ENCODE measurements around the gene DSG3. TPM values are rescaled to one million over a fixed set of nuclear protein-coding genes. Genes with fewer than 3 reads are reported as not detected.

Gene DSG3
- polyA plus RNA-seq, 1 donor (not counting 4 experiments of a cell fraction or from before 2014, with no cell fraction given): 259 TPM

DNA sequence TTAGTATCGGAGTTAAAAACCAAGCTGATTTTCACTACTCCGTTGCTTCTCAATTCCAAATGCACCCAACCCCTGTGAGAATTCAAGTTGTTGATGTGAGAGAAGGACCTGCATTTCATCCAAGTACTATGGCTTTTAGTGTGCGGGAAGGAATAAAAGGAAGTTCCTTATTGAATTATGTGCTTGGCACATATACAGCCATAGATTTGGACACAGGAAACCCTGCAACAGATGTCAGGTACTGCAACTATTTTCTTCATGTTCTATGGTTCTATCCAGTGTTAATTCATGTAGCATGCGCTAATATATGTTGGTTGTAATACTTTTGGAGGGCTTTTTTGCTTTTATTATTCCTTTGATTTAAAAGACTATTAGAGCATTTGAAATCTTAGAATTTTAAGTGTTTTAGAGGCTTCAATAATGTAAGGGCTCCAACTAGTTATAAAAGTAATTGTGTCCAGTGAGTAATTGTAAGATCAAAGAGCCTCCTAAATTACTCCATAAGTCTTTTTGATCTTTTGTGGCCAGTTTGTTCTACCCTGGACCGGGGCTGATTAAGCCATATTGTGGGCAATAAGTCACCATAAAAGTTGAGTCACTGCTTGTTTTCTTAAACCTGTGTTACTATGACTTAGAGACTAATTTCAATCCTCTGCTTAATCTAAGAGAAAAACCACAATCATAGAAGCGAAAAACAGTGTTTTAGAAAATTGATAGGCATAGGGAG is 48.1 kb upstream of the DSG3 start:
- no peaks in the 10 kb centered on the region for H3K36me3 ChIP-seq (ENCODE audit: control insufficient read depth in 2 of 2, extremely low read depth in 1 of 2, insufficient read depth in 2 of 2, low read length in 2 of 2)
- TF ChIP-seq EZH2 (IDR thresholded peaks at IDR 0.05; ENCODE audit: low read length): no peak
- TF ChIP-seq, protein P1, sequence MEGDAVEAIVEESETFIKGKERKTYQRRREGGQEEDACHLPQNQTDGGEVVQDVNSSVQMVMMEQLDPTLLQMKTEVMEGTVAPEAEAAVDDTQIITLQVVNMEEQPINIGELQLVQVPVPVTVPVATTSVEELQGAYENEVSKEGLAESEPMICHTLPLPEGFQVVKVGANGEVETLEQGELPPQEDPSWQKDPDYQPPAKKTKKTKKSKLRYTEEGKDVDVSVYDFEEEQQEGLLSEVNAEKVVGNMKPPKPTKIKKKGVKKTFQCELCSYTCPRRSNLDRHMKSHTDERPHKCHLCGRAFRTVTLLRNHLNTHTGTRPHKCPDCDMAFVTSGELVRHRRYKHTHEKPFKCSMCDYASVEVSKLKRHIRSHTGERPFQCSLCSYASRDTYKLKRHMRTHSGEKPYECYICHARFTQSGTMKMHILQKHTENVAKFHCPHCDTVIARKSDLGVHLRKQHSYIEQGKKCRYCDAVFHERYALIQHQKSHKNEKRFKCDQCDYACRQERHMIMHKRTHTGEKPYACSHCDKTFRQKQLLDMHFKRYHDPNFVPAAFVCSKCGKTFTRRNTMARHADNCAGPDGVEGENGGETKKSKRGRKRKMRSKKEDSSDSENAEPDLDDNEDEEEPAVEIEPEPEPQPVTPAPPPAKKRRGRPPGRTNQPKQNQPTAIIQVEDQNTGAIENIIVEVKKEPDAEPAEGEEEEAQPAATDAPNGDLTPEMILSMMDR (optimal IDR thresholded peaks at IDR 0.05 in 1 of 3, IDR thresholded peaks at IDR 0.05 in 1 of 3, conservative IDR thresholded peaks at IDR 0.05 in 1 of 3; ENCODE audit: extremely low read depth in 1 of 3, insufficient read depth in 2 of 3, low read length in 3 of 3): no peak
- H3K9me3 ChIP-seq (ENCODE audit: control insufficient read depth, low read depth, low read length): no peaks in the 10 kb centered on the region
- H3K4me1 ChIP-seq (ENCODE audit: control insufficient read depth, extremely low read depth, insufficient read depth, low read length): no peaks in the 10 kb centered on the region
- no peaks in the 10 kb centered on the region for H4K20me1 ChIP-seq (ENCODE audit: control insufficient read depth, extremely low read depth, insufficient read depth, low read length)
- H3K79me2 ChIP-seq (ENCODE audit: control insufficient read depth, insufficient read depth, low read length): no peaks in the 10 kb centered on the region
- no peak overlapping the region for H3K4me3 ChIP-seq (ENCODE audit: control insufficient read depth in 2 of 3, extremely low read depth in 1 of 3, insufficient read depth in 2 of 3, low read depth in 1 of 3, low read length in 3 of 3)
- FAIRE-seq (peak; percentile 68), DNase-seq (ENCODE audit: low read depth, low spot score) (no peak)
- no peak overlapping the region for H2AFZ ChIP-seq (ENCODE audit: control insufficient read depth, low read length)
- H3K9me1 ChIP-seq (ENCODE audit: control insufficient read depth, extremely low read depth, insufficient read depth, low read length): no peaks in the 10 kb centered on the region
- no peak overlapping the region for H3K4me2 ChIP-seq (ENCODE audit: control insufficient read depth, extremely low read depth, insufficient read depth, low read depth, low read length)
- no peak overlapping the region for H3K9ac ChIP-seq (ENCODE audit: control insufficient read depth, extremely low read depth, insufficient read depth, low read length)
- H3K27me3 ChIP-seq (ENCODE audit: control insufficient read depth, extremely low read depth, insufficient read depth, low read length): no peaks in the 10 kb centered on the region
- no peak overlapping the region for H3K27ac ChIP-seq (ENCODE audit: control insufficient read depth, insufficient read depth, low read length)
- dilution Hi-C loops (cut with MboI; ENCODE audit: extremely low pct_ligation_motif_present, low sequenced_read_pairs): no loop called here

DNA sequence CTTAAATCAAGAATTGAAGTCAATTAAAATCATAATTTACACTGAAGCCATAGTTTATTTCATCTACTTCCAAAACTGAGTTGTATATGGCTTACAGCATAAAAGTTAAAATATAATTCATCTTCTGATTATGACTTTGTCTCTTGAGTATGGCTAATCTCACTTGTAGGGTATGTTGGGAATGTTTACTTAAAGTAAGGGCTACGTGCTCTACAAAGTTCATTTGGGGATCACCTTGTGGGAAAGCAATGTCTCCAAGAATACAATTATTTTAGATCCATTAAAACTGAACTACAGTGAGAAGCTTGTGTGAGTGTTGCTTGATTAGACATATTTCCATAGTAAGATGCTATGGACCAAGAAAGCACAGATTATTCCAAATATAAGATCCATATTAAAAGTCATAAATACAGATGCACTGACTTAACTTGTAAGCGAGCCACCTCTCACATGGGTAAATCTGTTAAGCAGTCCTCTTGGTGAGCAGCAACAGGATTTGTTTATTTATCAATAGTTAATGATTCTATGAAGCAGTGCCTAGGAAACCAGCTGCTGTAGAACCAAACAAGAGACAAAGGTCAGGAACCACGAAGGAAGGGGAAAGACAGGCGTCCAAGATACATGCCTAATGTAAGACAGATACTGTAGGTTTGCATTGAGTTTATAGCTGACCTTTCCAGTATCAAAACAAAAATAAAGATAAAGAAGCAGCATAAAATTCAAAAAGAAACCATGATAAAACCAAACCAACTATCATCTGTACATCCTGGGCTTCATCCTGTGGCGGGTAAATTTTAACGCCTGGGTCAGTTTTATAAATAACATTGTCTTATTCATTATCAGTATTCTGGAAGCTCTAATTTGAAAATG is 46.1 kb upstream of the DSG3 start:
- Histone ChIP-seq H3K4me2 (ENCODE audit: control insufficient read depth, extremely low read depth, insufficient read depth, low read depth, low read length) (no peak overlapping the region), H3K4me3 (ENCODE audit: control insufficient read depth in 2 of 3, extremely low read depth in 1 of 3, insufficient read depth in 2 of 3, low read depth in 1 of 3, low read length in 3 of 3) (no peak overlapping the region), H3K9ac (ENCODE audit: control insufficient read depth, extremely low read depth, insufficient read depth, low read length) (no peak overlapping the region), H3K79me2 (ENCODE audit: control insufficient read depth, insufficient read depth, low read length) (no peaks in the 10 kb centered on the region), H4K20me1 (ENCODE audit: control insufficient read depth, extremely low read depth, insufficient read depth, low read length) (no peaks in the 10 kb centered on the region), H3K9me3 (ENCODE audit: control insufficient read depth, low read depth, low read length) (no peaks in the 10 kb centered on the region), H3K27ac (ENCODE audit: control insufficient read depth, insufficient read depth, low read length) (no peak overlapping the region), H3K36me3 (ENCODE audit: control insufficient read depth in 2 of 2, extremely low read depth in 1 of 2, insufficient read depth in 2 of 2, low read length in 2 of 2) (no peaks in the 10 kb centered on the region), H3K4me1 (ENCODE audit: control insufficient read depth, extremely low read depth, insufficient read depth, low read length) (no peaks in the 10 kb centered on the region), H2AFZ (ENCODE audit: control insufficient read depth, low read length) (no peak overlapping the region), H3K9me1 (ENCODE audit: control insufficient read depth, extremely low read depth, insufficient read depth, low read length) (no peaks in the 10 kb centered on the region), H3K27me3 (ENCODE audit: control insufficient read depth, extremely low read depth, insufficient read depth, low read length) (no peaks in the 10 kb centered on the region)
- no peak for TF ChIP-seq EZH2 (IDR thresholded peaks at IDR 0.05; ENCODE audit: low read length)
- TF ChIP-seq, protein P1 (optimal IDR thresholded peaks at IDR 0.05 in 1 of 3, IDR thresholded peaks at IDR 0.05 in 1 of 3, conservative IDR thresholded peaks at IDR 0.05 in 1 of 3; ENCODE audit: extremely low read depth in 1 of 3, insufficient read depth in 2 of 3, low read length in 3 of 3): no peak
- no peak for DNase-seq (ENCODE audit: low read depth, low spot score)
- no peak for FAIRE-seq
- dilution Hi-C loops (cut with MboI; ENCODE audit: extremely low pct_ligation_motif_present, low sequenced_read_pairs): no loop called here
